Stimulated activated CD8-positive, alpha-beta memory T cell treated with anti-CD3 and anti-CD28 coated beads, Interleukin-15, amount 100 ng/mL, for 1 hour (primary cell): ENCODE data around the gene CDK14.

Source experiments
- DNase-seq: peaks from one replicate; pipeline ENCODE4 v3.0.0-alpha.2; 2020; ENCODE audit warnings: low read depth

Gene CDK14

GRCh38 chr7:91093181-91093580 lies 497.1 kb downstream of the CDK14 start:
- DNase-seq = no peak

- no peak for DNase-seq
Observed at GRCh38 chr7:91098566-91098965, 502.4 kb downstream of the CDK14 start.

- no peak for DNase-seq
Observed at GRCh38 chr7:91103363-91103762, 507.2 kb downstream of the CDK14 start.

- no peak for DNase-seq
Observed at GRCh38 chr7:91107460-91107859, 511.3 kb downstream of the CDK14 start.

- DNase-seq = no peak
Observed at GRCh38 chr7:91109200-91109599, 513.1 kb downstream of the CDK14 start.

GRCh38 chr7:91112902-91113341 lies 516.8 kb downstream of the CDK14 start:
- DNase-seq = no peak

DNA sequence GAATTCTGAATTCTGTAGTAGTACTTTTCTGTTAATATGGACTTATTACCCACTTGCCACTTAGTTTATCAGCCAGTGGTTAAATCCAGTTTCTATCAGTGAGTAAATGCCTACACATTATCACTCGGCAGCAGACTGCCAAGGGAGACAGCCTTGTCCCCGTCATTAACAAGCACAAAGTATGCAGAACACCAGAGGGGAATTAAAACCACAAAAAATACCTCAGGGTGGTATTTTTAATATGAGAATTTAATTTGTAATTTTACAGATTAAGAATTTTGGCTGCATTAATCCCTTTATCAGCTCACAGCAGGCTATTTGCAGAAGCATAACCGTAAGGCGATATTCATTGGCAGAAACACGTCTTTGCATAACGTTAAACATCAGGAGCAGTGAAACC lies 518.1 kb downstream of the CDK14 start:
- no peak for DNase-seq

GRCh38 chr7:91126762-91127161 lies 530.6 kb downstream of the CDK14 start:
- no peak for DNase-seq

GRCh38 chr7:91127325-91127724 lies 531.2 kb downstream of the CDK14 start:
- no peak for DNase-seq

DNA sequence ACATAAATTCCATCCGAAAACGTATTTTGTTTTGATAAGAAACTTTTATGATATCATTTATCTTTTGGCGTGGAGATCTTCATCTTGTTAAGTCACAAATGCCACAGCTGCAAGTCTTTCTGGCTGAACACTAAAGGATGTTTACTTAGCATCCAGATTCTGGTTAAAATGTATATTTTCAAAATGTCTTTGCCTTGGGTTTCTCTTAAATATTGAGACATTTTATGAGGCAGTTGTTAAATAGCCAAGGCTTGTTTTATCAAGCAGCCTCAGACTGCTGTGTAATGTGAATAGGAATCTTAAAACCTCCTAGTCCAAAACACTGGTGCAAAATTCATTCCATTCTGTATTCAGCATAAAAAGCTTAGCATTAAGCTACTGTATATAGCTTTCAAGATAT lies 531.8 kb downstream of the CDK14 start:
- DNase-seq = no peak

DNA sequence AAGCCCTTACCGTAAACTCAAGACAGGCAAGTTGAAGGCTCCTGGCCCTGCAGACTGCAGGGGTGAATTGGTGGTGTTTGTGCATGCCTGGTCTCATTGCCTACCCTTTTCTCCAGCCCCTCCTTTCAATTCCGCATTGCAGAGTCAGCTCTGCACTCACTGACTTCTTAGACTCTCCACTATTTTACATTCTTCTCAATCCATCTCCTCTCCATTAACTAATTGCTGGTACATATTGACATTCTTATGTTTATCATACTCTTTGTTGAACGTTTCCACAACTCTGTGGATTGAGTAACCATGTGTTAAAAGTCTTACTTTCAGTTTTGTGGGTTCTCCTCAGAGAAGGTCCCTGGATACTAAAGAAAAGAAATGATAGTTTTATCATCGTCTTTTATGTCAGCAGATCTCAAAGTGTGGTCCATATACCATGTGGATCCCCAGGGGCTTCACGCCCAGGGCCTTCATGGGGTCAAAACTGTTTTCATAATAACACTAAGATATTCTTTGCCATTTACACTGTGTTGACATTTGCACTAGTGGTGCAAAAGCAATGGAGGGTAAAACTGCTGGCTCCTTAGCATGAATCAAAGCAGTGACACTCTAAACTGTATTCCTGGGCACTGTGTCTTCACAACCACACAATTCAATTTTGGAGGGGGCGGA lies 532.7 kb downstream of the CDK14 start:
- DNase-seq = no peak

GRCh38 chr7:91135300-91135699 lies 539.2 kb downstream of the CDK14 start:
- DNase-seq = no peak

DNA sequence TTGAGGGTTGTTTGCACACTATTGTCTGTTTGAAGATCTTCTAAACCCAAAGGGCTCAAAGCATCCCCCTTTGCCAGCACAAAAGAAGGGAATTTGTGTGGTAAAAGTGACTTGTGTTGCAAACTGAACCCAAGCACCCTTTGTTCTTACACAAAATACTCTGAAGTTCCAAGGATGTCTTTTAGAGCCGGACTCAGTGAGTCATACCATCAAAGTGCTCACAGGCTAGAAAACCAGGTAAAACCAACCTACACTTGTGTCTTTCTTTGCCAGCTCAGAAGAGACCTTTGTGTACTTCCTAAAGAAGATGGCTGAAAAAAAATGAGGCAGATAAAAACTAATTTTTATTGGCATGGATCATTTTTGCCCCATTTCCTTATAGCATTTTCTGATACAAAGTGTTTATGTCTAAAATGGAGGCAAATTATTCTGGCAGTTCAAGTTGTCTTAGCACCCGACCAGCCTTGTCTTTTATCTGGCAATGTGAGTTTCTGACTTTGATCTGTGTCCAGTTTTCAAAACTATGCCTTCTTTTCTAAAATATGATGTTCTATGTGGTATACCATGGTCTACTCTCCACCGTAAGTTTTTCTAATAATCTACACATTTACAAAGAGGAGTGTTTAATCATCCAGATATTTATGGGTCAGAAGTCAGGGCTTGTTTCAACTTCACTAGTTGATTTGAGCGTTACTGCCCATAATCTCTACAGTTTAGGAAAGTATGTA lies 539.7 kb downstream of the CDK14 start:
- no peak for DNase-seq

DNA sequence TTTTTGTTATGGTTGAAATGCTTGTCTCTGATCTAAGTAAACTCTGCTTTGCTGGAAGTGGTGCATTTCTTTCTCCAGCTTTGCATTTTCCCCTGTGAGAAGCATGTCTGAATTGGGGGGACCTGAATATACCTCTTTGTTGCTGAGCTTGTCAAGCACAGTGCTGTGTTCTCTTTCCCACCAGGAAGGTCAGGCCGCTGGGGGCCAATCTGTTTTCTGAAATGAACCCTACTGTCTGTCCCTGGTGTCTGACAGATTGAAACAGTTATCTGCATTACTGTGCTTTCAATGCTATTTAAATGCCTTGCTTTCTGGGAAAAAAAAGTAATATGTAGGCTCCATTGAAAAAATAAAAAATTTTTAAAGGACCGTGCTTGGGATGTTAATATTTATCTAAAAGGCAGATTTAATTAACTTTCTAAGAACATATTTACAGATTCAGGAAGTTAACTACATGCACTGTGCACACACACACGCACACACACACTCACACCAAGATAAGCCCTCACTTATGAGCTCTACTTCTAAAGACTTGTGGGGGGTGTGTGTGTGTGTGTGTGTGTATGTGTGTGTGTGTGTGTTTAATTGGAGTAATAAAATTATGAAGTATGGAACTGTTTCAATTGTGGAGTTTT lies 541.1 kb downstream of the CDK14 start:
- DNase-seq = no peak

DNA sequence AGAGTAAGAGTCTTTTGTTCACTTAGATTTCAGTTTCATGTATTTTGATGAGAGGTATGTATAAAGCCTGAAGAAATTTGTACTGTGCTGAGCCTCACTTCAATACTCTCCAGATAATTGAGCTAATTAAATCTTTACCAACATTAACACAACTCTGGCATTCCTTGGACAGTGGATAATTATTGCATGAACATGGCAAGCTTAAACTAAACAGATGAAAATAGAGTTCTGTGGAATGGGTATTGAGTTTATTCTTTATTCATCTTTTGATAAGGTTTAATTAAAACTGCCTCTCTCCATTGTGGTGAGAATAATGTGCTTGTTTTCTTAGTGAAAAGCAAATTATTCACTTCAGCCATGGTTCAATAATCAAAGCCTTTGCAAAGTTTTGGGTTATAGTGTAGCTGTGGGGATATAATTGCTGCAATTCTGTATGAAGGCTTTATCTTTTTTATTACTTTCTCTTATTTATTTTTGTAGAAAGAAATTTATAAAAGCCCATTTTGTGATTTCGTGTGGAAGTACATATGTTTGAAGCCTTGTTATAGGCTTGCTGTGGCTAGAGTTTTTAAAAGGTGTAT lies 541.8 kb downstream of the CDK14 start:
- no peak for DNase-seq

DNA sequence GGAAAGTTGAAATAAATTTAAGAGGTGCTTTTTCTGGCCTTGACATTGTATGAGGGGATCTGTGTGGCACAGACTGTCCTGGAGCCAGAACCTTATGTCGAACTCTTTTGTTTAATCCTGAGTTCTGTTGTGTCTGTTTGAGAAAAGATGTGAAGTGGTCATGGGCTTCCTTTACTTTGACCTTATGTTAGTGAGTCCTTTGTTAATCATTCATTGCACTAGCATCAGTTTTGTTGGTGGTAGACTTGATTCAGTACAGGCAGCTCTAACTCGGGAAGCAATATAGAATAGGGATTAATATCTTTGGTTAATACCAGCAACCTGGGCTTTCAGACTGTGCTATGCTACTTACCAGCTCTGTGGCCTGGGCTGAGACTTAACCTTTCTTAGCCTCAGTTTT lies 544.2 kb downstream of the CDK14 start:
- DNase-seq = no peak

- DNase-seq = no peak
Observed at GRCh38 chr7:91140982-91141381, 544.9 kb downstream of the CDK14 start.

GRCh38 chr7:91142743-91143142 lies 546.6 kb downstream of the CDK14 start:
- DNase-seq = no peak

DNA sequence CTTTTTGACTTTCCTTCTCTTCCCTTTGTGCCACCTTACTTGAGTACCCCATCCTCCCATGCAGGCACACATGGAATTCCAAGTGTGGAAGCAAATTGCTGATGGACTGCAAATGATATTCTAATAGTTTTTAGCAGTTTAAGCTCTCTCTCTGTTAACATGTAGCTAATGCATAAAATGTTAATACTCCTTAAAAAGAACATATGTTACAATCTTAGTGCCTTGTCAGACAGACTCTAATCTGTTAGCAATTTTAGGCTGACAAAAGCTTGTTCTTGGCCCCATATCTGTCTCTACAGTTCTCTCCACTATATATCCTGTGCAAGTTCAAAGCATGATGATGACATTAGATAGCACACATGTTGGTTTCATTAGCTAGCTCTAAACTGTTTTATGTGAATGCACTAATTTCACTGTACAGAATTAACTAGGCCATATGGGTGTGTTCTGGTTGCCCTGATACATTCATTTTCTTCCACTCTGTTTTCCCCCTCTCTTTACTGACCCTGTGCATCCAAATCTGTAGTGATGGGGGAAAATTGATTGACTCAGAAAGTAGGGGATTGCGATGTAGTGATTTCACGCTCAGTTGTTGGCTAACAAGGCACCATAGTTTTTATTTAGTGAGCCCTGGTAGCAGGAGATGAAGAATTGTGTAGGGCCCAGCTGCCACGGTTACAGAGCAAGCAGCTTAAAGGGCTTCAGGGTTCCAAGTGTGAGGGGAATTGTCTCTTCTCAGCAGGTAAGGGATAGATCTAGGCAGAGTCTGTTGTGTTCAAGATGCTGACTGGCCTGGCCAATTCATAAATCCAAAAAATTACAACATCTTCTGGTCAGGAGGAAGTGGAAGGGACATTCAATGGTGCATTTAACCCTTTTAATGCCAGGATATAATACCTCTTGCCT lies 553.5 kb downstream of the CDK14 start:
- no peak for DNase-seq

DNA sequence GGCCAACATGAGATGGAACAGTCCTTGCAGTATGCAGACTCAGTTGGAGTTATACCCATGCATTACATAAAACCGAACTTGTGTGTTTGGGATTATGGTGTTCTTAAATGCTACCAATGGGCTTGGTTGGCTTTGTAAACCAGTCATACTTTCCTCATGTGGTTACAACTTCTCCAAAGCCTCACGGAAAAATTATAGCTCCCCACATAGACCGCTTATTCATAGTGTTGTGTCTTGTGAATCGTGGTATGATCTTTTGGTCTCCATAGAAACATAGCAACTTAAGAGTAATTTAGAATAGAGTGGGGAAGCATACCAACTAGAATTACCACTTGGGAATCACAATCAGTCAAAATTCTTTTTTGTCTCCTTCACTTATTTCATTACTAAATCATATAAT lies 555.8 kb downstream of the CDK14 start:
- DNase-seq = no peak

DNA sequence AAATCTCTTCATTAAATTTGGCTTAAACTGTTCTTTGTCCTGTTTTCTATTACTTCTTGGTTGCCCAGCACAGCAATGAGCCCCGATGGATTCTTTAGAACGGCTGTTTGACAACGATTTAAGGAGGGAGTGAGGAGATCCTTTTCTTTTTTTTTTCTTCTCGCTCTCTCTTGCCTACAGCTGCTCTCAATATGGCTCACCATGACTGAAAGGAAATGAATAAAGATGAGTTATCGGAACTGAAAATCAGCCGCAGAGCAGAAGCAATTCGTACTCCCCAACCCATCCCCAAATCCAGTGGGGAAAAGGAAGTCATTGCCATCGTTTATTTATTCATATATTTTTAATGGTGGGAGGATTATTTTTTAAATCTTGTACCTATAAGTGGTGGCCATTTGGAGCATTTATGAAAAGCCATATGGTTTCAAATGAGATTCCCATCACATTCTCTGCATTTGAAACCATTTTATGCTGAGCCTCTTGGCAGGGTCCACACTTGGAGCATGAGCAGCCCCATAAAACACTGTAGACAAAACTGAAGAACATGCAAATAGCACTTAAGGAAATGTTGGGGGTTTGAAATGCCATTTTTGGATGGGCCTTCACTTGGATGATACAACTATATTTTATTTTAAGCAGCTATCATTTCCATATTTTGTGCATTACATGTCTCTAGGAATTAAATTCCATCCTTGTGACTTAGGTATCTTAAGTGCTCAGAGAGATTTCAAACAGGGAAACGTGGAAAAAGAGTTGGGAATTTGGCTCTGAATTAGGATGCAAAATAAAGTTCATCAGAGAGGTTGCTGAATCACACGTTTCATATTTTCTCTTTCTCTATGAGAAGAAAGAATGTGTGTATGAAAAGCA lies 560.4 kb downstream of the CDK14 start:
- DNase-seq = no peak
